Lower lobe of right lung (tissue), 2 donors: ENCODE data around the gene KIAA1191. TPM values are rescaled to one million over a fixed set of nuclear protein-coding genes. Genes with fewer than 3 reads are reported as not detected.

ENCODE experiments used
- ATAC-seq, 2 donors: fragments of 200-7000 bp; cut with Tn5 transposase; one replicate each; pipeline ENCODE4 v1.9.1; 2020 to 2022; ENCODE audit warnings: mild to moderate bottlenecking in 2 of 2, moderate library complexity in 2 of 2
- DNase-seq: peaks from one replicate; pipeline ENCODE4 v3.0.0-alpha.2; 2020
- H3K27ac ChIP-seq: fragments of 200-600 bp; one replicate; pipeline ENCODE4 v1.8.0; 2022
- H3K27me3 ChIP-seq: fragments of 200-600 bp; one replicate; pipeline ENCODE4 v1.8.0; 2022; ENCODE audit warnings: low read depth
- H3K36me3 ChIP-seq: fragments of 200-600 bp; one replicate; pipeline ENCODE4 v1.8.0; 2022; ENCODE audit warnings: mild to moderate bottlenecking
- H3K4me1 ChIP-seq: fragments of 200-600 bp; one replicate; pipeline ENCODE4 v1.8.0; 2022
- H3K4me3 ChIP-seq: fragments of 200-600 bp; one replicate; pipeline ENCODE4 v1.8.0; 2022; ENCODE audit warnings: mild to moderate bottlenecking
- H3K9me3 ChIP-seq: fragments of 200-600 bp; one replicate; pipeline ENCODE4 v1.8.0; 2022
- CTCF ChIP-seq: fragments of 200-600 bp; IDR thresholded peaks from one replicate; pipeline ENCODE4 v1.8.0; 2022; ENCODE audit warnings: antibody characterized with exemption, mild to moderate bottlenecking
- intact Hi-C: fragments of 100-400 bp; cut with DNase I; formaldehyde crosslinking; loops from one replicate; pipeline ENCODE4 v1.11.0; 2022
- total RNA-seq: library from RNA; stranded (reverse); fragmentation: NEBNext Ultra II Directional; extraction: Animal tissue kit (Norgen Biotek cat#: 25700); gene quantifications from one replicate; pipeline ENCODE4 v1.2.1, GENCODE V29; 2021
- donor health status: DM: no; HTN: yes; CAD: no; lungs with severe emphysema.

The KIAA1191 gene
- total RNA-seq, 1 donor from 2014 or later = 88.9 TPM

GRCh38 chr5:176359658-176360057 is 1.9 kb downstream of the KIAA1191 start:
- Histone ChIP-seq H3K36me3 (peaks cover 46% of the 10 kb centered on the region), H3K9me3 (no peaks in the 10 kb centered on the region), H3K4me1 (peaks cover 25% of the 10 kb centered on the region), H3K27ac (no peak overlapping the region), H3K27me3 (no peaks in the 10 kb centered on the region), H3K4me3 (no peak overlapping the region)
- TF ChIP-seq CTCF = no peak
- DNase-seq (no peak), ATAC-seq (no peak)
- intact Hi-C loops = no loop called here

- Histone ChIP-seq H3K27me3 (no peaks in the 10 kb centered on the region), H3K27ac (no peak overlapping the region), H3K4me1 (peaks cover 17% of the 10 kb centered on the region), H3K9me3 (no peaks in the 10 kb centered on the region), H3K36me3 (peaks cover 81% of the 10 kb centered on the region), H3K4me3 (no peak overlapping the region)
- ATAC-seq (no peak), DNase-seq (no peak)
- intact Hi-C loops = no loop called here
- TF ChIP-seq CTCF = no peak
These were observed 5.4 kb downstream of the KIAA1191 start for GRCh38 chr5:176356179-176356566.

GRCh38 chr5:176355400-176356178 is 6.0 kb downstream of the KIAA1191 start:
- Histone ChIP-seq H3K4me1 (peaks cover 16% of the 10 kb centered on the region), H3K27me3 (no peaks in the 10 kb centered on the region), H3K36me3 (peaks cover 87% of the 10 kb centered on the region), H3K4me3 (no peak overlapping the region), H3K9me3 (no peaks in the 10 kb centered on the region), H3K27ac (no peak overlapping the region)
- TF ChIP-seq CTCF = no peak
- intact Hi-C loops = no loop called here
- ATAC-seq = no peak
- DNase-seq = no peak

GRCh38 chr5:176353533-176353932 is 8.0 kb downstream of the KIAA1191 start:
- DNase-seq = no peak
- ATAC-seq = no peak
- peaks cover 100% of the 10 kb centered on the region for H3K36me3 ChIP-seq
- no peaks in the 10 kb centered on the region for H3K9me3 ChIP-seq
- H3K27ac ChIP-seq = no peak overlapping the region
- H3K4me1 ChIP-seq = peaks cover 3% of the 10 kb centered on the region
- intact Hi-C loops = no loop called here
- H3K4me3 ChIP-seq = no peak overlapping the region
- no peaks in the 10 kb centered on the region for H3K27me3 ChIP-seq
- no peak for TF ChIP-seq CTCF

GRCh38 chr5:176352116-176352878 is 9.3 kb downstream of the KIAA1191 start:
- H3K36me3 ChIP-seq = peaks cover 100% of the 10 kb centered on the region
- no peak overlapping the region for H3K4me3 ChIP-seq
- H3K9me3 ChIP-seq = no peaks in the 10 kb centered on the region
- no peaks in the 10 kb centered on the region for H3K27me3 ChIP-seq
- ATAC-seq (no peak), DNase-seq (no peak)
- H3K4me1 ChIP-seq = peaks cover 3% of the 10 kb centered on the region
- intact Hi-C loops = no loop called here
- no peak for TF ChIP-seq CTCF
- H3K27ac ChIP-seq = no peak overlapping the region
